ENCODE data around the gene EAPP.
"Not testable (repeated sequence)": the region's sequence is repeated elsewhere in the genome, so short reads cannot be mapped to it uniquely, and the experiment has no call there.

EAPP gene, protein sequence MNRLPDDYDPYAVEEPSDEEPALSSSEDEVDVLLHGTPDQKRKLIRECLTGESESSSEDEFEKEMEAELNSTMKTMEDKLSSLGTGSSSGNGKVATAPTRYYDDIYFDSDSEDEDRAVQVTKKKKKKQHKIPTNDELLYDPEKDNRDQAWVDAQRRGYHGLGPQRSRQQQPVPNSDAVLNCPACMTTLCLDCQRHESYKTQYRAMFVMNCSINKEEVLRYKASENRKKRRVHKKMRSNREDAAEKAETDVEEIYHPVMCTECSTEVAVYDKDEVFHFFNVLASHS

DNA sequence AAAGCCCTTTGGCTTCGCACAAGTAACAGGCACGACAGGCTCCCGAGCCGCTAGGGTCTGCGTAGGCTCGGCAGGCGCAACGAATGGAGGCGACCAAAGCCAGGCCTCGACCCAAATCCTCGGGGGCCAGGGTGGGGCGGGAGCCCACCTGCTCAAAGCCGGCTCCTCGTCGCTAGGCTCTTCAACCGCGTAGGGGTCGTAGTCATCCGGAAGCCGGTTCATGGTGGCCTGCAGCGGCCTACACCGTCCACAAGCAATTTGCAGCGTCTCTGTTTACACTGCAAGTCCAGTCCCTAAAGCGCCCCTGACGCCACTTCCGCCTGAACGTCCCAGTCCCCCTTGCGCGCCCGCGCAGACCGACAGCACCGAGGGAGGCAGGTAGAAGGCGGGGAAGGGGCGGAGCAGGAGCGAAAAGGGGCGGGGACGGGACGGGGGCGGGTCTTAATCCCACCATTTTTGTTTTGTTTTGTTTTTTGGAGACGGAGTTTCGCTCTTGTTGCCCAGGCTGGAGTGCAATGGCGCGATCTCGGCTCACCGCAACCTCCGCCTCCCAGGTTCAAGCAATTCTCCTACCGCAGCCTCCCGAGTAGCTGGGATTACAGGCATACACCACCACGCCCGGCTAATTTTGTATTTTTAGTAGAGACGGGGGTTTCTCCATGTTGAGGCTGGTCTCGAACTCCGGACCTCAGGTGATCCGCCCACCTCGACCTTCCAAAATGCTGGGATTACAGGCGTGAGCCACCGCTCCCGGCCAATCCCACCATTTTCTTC lies at the start of gene EAPP:
Gene EAPP, minus strand, starts transcription at position 295 of the 774 bp plus-strand sequence. Its CDS starts 73 bp downstream, at position 222.
- DNase-seq (ENCODE audit: low read depth in 2 of 2), result peak; percentile 86 to 91

DNA sequence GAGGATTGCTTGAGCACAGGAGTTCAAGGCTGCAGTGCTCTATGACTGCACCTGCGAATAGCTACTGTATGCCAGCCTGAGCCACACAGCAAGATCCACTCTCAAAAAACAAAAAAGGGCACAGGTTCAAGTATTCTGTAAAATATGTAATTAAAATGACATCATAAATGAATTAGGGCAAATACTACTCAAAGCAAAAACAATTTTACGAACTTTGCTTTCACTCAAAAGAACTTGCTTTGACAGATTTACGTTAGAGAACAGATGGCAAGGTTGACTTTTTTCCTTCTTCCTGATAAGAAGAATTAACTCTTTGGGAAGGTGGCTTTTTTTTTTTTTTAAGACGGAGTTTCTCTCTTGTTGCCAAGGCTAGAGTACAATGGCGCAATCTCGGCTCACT lies 44.0 kb upstream of the EAPP start:
- no peak for DNase-seq (ENCODE audit: low read depth in 2 of 2)

DNA sequence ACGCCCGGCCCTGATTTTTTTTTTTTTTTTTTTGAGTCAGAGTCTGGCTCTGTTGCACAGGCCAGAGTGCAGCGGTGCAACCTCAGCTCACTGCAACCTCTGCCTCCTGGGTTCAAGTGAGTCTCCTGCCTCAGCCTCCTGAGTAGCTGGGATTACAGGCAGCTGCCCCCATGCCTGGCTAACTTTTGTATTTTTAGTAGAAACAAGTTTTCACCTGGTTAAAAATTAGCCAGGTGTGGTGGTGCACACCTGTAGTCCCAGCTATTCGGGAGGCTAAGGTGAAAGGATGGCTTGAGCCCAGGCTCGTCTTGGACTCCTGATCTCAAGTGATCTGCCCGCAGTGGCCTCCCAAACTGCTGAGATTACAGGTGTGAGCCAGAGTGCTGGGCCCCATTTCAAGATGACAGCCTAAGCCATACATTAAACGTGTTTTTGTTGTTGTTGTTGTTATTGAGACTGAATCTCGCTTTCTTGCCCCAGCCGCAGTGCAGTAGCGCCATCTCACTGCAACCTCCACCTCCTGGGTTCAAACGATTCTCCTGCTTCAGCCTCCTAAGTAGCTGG lies 42.7 kb upstream of the EAPP start:
- DNase-seq (ENCODE audit: low read depth in 2 of 2), result no peak

DNA sequence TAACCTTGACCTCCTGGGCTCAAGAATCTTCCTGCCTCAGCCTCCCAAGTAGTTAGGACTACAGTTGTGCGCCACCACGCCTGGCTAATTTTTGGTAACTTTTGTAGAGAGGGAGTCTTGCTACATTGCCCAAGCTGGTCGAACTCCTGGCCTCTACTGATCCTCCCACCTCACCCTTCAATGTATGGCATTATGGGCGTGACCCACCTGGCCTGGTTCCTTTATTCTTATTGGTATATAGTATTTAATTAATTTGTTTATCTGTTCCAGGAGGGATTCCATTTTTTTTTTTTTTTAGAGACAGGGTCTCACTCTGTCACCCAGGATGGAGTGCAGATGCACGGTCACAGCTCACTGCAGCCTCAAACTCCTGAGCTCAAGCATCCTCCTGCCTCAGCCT lies 40.9 kb upstream of the EAPP start:
- DNase-seq (ENCODE audit: low read depth in 2 of 2), result no peak

DNA sequence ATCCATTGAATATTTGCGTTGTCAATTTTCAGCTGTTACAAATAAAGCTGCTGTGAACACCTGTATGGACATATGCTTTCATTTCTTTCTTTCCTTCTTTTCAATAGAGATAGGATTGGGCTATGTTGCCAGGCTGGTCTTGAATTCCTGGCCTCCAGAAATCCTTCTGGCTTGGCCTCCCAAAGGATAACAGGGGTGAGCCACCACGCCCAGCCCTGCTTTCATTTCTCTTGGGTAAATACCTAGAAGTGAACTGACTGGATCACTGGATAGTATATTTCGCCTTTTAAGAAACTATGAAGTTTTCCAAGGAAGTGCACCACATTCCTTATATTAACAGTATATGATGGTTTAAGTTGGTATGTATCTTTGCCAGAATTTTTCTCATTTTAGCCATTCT lies 32.3 kb upstream of the EAPP start:
- no peak for DNase-seq (ENCODE audit: low read depth in 2 of 2)

DNA sequence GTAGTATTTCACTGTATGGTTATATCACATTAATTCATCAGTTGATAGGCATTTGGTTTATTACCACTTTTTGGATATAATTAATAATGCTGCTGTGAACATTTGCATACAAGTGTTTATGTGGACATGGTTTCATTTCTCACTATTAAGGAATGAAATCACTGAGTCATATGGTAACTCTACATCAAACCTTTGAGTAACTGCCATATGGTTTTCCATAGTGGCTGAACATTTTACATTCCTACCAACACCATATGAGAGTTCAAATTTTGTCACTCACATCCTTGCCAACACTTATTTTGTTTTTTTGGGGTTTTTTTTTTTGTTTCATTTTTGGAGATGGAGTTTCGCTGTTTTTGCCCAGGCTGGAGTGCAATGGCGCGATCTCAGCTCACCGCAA lies 30.2 kb upstream of the EAPP start:
- DNase-seq (ENCODE audit: low read depth in 2 of 2), result no peak

DNA sequence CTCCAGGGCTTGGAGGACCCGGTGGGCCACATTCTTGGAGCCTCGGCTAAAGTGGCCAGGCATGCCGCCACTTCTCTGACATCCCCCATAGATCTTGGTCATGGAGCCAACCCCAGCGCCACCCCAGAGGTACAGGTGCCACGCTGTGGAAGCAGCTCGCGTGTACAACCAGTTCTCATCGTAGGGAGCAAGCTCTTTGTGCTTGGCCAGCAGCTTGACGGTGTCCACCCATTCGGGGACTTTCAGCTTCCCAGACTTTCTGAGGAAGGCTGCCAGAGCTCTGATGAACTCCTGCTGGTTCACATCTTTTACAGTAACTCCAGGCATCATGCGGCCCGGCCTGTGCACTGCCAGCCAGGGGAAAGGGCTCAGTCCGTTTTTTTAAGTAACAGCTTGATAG lies 29.3 kb upstream of the EAPP start:
- DNase-seq (ENCODE audit: low read depth in 2 of 2), result no peak

DNA sequence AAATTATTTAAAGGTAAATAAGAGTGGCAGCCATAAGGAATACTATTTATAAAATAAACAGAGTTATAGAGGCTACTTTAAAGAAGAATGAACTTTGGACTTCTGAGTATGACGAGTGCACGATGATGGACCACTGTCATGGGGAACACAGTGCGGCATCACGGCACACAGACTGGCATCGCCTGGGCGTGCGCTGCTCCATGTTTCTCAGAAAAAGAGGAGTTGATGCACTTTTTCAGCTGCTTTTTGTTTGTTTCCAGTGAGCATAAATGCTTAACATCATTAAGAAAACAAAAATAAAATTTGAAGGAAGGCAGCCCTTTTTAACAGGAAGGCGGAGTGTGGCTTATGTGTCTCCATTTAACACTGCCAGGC lies 23.3 kb upstream of the EAPP start:
- DNase-seq (ENCODE audit: low read depth in 2 of 2), result no peak

DNA sequence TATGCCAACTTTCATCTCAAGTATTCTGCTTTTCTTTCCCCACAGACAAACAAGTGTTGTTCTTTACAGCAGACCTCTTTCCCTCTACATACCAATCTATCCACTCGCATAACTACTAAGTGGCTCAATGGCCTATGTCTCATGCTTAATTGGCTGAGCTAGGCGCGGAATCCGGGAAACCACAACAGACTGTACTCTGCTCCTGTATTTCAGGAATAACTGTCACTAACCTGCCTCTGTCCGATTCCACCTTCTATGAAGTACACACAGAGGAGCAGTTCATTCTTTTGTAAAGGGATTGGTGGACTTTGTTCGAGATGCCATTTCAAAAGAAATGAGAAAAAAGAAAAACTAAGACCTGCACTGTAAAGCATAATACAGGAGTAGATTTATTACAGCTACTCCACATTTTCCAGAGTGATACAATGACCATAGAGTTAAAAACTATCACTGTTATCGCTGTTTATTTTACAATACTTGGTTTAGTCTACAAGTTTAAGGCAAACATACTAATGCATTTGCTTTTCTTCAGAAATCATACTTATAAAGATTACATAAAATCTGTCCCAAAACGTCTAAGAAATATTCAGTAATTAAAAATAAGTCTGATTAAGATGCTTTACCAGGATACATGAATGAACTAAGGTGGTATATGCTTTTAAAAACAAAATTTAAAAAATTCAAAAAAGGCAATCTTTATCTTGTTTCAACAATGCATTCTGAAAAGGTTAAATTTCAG lies 22.7 kb upstream of the EAPP start:
- not testable (repeated sequence) for DNase-seq (ENCODE audit: low read depth in 2 of 2)

DNA sequence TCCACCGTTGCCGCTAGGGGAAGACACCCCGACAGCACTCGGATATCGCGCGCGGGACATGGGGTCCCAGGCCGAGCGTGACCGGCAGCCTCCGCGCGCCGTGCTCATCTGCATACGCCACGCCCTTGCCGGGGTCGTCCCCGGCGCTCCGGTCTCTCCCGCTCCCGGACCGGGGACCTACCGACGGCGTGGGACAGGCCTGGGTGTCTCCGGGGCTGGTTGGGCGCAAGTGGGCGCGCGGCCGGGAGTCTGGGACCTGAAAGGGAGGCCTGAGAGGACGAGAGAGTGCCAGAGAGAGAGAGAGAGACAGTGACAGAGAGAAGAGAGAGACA lies 17.0 kb upstream of the EAPP start:
- DNase-seq (ENCODE audit: low read depth in 2 of 2), result not testable (repeated sequence)

DNA sequence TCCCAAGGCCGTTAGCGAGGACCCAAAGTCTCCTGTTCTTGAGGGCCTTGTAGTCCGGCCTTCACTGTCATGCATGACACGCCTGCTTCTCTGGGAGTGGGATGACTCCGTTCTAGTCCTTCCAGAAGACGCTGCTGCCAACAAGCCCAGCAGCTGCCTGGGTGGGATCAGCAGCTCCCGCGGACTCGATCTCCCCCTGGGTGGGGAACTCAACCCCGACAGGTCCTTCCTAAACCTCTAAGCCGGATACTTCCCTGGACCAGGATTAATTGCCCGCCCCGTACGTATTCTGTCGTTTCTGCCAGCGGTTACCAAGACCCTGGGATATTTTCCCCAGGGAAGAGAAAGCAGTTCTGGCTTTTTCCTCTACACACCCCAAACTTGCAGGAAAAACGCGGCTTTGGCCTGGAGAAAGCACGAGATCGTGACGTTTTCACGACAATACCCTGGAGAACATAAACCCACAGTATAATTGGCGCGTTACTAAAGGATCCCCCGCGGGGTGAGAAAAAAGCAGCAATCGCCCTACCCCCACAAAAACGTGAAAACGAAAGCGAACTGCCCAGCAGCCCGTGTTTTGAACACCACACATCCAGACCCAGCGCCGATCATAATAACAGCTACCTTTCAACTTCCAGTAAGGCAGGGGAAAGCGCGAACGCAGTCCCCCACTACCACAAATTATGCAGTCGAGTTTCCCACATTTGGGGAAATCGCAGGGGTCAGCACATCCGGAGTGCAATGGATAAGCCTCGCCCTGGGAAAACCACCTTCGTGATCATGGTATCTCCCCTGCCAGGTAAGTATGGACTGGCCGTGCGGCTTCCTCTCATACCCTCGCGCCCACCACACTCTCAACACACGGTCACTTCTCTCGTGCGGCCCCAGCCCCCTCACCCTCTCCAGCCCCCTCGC lies 16.3 kb upstream of the EAPP start:
- DNase-seq (ENCODE audit: low read depth in 2 of 2), result not testable (repeated sequence)

DNA sequence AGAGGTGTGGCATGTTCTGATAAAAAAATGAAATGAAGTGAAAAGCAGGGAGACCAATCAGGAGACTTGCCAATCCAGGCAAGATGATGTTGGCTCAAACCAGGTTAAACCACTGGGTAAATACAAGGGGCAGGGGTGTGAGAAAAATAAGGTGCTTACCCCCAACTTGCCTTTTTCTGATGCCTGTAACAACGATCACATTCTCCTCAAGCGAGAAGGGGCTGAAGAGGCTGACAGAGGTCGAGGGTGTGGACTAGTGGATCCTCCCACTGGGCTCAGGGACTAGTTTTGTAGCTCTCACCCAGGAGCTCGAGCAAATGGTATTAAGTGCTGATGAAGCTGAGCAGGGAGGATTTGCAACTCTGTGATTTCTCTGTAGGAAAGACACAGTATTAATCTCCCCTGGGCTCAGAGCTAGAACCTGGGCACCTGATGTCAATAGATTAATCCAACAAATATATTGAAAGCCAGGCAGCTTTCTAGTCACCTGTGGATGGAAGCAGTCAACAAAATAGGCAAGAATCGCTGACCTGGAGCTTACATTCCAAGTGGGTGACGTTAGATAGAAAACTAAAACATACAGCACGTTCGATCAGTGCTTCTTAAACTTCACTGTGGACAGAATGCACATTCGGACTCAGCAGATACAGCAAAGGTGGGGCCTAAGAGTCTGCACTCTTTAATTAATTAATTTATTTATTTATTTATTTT lies 15.2 kb upstream of the EAPP start:
- no peak for DNase-seq (ENCODE audit: low read depth in 2 of 2)

DNA sequence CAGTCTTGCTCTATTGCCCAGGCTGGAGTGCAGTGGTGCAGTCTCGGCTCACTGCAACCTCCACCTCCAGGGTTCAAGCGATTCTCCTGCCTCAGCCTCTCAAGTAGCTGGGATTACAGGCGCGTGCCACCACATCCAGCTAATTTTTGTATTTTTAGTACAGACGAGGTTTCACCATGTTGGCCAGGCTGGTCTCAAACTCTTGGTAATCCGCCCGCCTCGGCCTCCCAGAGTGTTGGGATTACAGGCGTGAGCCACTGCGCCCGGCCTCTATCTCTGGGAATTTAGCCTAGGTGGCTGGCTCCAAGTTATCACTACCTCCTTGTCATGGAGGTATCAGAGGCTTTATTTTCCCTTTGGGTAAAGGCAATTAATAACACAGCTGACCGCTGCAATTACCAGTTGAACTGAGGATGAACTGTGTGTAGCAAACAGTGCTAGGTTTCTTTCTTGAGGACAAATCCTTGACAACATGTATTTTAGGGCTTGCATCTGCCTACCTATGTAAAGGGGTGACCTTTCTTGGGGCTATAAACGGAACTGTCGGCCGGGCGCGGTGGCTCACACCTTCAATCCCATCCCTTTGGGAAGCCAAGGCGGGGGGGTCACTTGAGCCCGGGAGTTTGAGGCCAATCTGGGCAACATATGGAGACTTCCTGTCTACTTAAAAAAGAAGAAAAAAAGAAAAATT lies 9.9 kb upstream of the EAPP start:
- DNase-seq (ENCODE audit: low read depth in 2 of 2), result not testable (repeated sequence)

DNA sequence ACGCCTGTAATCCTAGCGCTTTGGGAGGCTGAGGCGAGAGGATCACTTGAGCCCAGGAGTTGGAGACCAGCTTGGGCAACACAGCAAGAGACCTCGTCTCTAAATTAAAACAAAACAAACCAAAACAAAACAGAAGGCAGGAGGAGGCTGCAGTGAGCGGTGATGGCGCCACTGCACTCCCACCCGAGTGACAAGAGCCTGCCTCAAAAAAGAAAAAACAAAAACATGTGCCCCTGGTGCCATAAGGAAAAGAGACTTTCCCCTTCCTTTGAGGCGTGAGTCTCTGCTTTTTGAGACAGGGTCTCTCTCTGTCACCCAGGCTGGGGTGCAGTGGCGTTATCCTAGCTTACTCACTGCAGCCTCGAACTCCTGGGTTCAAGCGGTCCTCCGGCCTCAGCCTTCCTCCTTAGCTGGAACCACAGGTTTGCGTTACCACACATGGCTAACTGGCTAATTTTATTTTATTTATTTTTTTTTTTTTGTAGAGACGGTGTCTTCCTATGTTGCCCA lies 9.0 kb upstream of the EAPP start:
- no peak for DNase-seq (ENCODE audit: low read depth in 2 of 2)

DNA sequence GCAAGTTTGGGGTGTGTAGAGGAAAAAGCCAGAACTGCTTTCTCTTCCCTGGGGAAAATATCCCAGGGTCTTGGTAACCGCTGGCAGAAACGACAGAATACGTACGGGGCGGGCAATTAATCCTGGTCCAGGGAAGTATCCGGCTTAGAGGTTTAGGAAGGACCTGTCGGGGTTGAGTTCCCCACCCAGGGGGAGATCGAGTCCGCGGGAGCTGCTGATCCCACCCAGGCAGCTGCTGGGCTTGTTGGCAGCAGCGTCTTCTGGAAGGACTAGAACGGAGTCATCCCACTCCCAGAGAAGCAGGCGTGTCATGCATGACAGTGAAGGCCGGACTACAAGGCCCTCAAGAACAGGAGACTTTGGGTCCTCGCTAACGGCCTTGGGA lies 7.6 kb upstream of the EAPP start:
- not testable (repeated sequence) for DNase-seq (ENCODE audit: low read depth in 2 of 2)

DNA sequence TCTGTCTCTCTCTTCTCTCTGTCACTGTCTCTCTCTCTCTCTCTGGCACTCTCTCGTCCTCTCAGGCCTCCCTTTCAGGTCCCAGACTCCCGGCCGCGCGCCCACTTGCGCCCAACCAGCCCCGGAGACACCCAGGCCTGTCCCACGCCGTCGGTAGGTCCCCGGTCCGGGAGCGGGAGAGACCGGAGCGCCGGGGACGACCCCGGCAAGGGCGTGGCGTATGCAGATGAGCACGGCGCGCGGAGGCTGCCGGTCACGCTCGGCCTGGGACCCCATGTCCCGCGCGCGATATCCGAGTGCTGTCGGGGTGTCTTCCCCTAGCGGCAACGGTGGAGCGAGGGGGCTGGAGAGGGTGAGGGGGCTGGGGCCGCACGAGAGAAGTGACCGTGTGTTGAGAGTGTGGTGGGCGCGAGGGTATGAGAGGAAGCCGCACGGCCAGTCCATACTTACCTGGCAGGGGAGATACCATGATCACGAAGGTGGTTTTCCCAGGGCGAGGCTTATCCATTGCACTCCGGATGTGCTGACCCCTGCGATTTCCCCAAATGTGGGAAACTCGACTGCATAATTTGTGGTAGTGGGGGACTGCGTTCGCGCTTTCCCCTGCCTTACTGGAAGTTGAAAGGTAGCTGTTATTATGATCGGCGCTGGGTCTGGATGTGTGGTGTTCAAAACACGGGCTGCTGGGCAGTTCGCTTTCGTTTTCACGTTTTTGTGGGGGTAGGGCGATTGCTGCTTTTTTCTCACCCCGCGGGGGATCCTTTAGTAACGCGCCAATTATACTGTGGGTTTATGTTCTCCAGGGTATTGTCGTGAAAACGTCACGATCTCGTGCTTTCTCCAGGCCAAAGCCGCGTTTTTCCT lies 7.0 kb upstream of the EAPP start:
- DNase-seq (ENCODE audit: low read depth in 2 of 2), result not testable (repeated sequence)

DNA sequence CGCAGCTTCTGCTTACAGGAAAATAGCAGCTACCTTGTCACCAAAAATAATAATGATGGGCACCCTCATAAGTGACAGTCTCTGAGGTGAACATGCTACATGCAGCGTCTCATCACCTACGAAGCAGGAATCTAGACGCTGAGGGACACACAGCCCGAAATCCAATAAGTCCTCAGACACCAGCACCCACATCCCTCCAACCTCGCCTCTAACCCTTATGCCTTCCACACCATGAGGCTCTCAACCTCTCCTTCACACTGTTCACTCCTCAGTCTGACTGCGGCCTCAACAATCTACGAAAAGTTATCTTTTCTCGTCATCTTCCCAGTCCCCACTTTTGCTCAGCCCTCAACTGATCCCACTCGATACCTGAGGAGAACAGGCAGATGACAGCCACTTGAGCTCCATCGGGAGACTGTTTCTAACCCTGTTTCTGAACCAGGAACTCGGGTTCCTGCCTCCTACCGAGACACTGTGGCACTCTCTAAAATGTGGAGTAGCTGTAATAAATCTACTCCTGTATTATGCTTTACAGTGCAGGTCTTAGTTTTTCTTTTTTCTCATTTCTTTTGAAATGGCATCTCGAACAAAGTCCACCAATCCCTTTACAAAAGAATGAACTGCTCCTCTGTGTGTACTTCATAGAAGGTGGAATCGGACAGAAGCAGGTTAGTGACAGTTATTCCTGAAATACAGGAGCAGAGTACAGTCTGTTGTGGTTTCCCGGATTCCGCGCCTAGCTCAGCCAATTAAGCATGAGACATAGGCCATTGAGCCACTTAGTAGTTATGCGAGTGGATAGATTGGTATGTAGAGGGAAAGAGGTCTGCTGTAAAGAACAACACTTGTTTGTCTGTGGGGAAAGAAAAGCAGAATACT lies 919 bp upstream of the EAPP start:
- not testable (repeated sequence) for DNase-seq (ENCODE audit: low read depth in 2 of 2)

DNA sequence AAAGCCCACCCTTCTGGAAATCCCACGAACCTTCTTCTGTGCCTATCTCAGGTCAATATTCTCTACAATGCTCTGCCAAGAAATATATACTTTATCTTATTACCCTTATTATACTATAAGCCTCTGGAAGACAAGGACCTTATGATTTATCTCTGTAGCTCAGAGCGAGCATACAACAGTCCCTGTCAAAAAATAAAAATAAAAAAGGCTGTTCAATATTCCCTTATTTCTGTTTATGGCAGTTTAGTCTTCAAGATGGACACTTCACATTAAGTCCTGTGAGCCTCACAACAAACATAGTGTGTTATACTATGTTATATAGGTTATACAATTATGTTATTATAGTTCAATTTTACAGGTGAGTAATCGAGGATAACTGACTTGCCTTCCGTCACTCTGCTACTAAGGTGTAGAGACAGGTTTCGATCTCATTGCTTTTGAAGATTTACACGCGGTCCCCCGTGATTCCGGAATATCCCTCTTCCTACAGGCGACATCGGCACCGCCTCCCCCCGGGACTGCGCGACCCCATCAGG lies 562 bp downstream of the EAPP start:
- DNase-seq (ENCODE audit: low read depth in 2 of 2), result no peak
